Fibroblast of lung (primary cell): ENCODE measurements around the gene NRG2. TPM values are rescaled to one million over a fixed set of nuclear protein-coding genes. Genes with fewer than 3 reads are reported as not detected.
A peak's percentile ranks its signal among the peaks of the same experiment; 100 is the strongest.

Experiments
- DNase-seq, 2 donors: peaks; one replicate each; pipeline versions ENCODE4 v3.0.0 to v3.0.0-alpha.2; 2010; ENCODE audit warnings: low read depth in 2 of 2
- H2AFZ ChIP-seq: 2 replicates; pipeline ENCODE4 v1.5.1; 2012; ENCODE audit warnings: low read length, control low read depth, inconsistent platforms
- H3K27ac ChIP-seq: 2 replicates; pipeline ENCODE4 v1.5.1; 2011; ENCODE audit warnings: low read length, control low read depth; ENCODE audit not compliant: insufficient read depth
- H3K27me3 ChIP-seq: 2 replicates; pipeline ENCODE4 v1.5.1; 2011; ENCODE audit warnings: mild to moderate bottlenecking, low read length; ENCODE audit not compliant: control insufficient read depth, insufficient read depth
- H3K36me3 ChIP-seq: 2 replicates; pipeline ENCODE4 v1.5.1; 2011; ENCODE audit warnings: low read length; ENCODE audit not compliant: control insufficient read depth, insufficient read depth
- H3K4me1 ChIP-seq: 2 replicates; pipeline ENCODE4 v1.5.1; 2011; ENCODE audit warnings: low read length; ENCODE audit not compliant: control insufficient read depth, insufficient read depth; ENCODE audit errors: extremely low read depth
- H3K4me2 ChIP-seq: 2 replicates; pipeline ENCODE4 v1.5.1; 2011; ENCODE audit warnings: low read length, control low read depth; ENCODE audit not compliant: insufficient read depth; ENCODE audit errors: extremely low read depth
- H3K4me3 ChIP-seq, 4 experiments: fragments of 200-600 bp in 1 of 4; sonication (generic) in 1 of 4; replicated peaks in 1 of 4; 2 replicates each; pipeline ENCODE4 v1.5.1; 2011 to 2016; ENCODE audit warnings: low read length in 4 of 4, low read depth in 3 of 4, mild to moderate bottlenecking in 3 of 4, control low read depth in 2 of 4, inconsistent platforms in 1 of 4, mixed read lengths in 1 of 4; ENCODE audit not compliant: insufficient read depth in 1 of 4; ENCODE audit errors: control extremely low read depth in 1 of 4
- H3K79me2 ChIP-seq: 2 replicates; pipeline ENCODE4 v1.5.1; 2012; ENCODE audit warnings: mild to moderate bottlenecking, low read length, inconsistent platforms; ENCODE audit not compliant: control insufficient read depth, insufficient read depth
- H3K9ac ChIP-seq: 2 replicates; pipeline ENCODE4 v1.5.1; 2011; ENCODE audit warnings: mild to moderate bottlenecking, low read length, control low read depth; ENCODE audit not compliant: insufficient read depth
- H3K9me3 ChIP-seq: 2 replicates; pipeline ENCODE4 v1.5.1; 2012; ENCODE audit warnings: low read depth, low read length; ENCODE audit not compliant: control insufficient read depth, insufficient read depth
- H4K20me1 ChIP-seq: 2 replicates; pipeline ENCODE4 v1.5.1; 2011; ENCODE audit warnings: low read length; ENCODE audit not compliant: control insufficient read depth, insufficient read depth; ENCODE audit errors: extremely low read depth
- EZH2 ChIP-seq: IDR thresholded peaks from 2 replicates; pipeline ENCODE4 v1.5.1; 2012; ENCODE audit warnings: low read length, control low read depth, mild to moderate bottlenecking; ENCODE audit errors: missing control alignments
- polyA plus RNA-seq, 2 donors: library from polyadenylated mRNA; depleted of rRNA in 1 of 2; stranded (reverse) in 1 of 2; unstranded in 1 of 2; fragments of >200 nt; gene quantifications; 2 replicates each; pipeline ENCODE4 v1.2.1, GENCODE V29; 2011 to 2012; ENCODE audit warnings: missing spikeins in 1 of 2
- total RNA-seq: library from RNA; depleted of rRNA; stranded (reverse); fragments of >200 nt; gene quantifications from 2 replicates; pipeline ENCODE4 v1.2.1, GENCODE V29; 2014
- TF ChIP-seq, protein P1 (sequence below), 2 donors: IDR thresholded peaks in 1 of 2; conservative IDR thresholded peaks in 1 of 2; 1 replicate in 1 of 2; 2 replicates in 1 of 2; pipeline ENCODE4 v1.5.1; 2011 to 2012; ENCODE audit warnings: low read length in 2 of 2, control low read depth in 1 of 2, inconsistent platforms in 1 of 2, low read depth in 1 of 2, mild to moderate bottlenecking in 1 of 2

The NRG2 gene
- total and polyA plus RNA-seq, 2 donors (not counting 1 experiment from before 2014, with no cell fraction given): 0.28 to 1.3 TPM

- Histone ChIP-seq H3K9me3 (no peaks in the 10 kb centered on the region), H2AFZ (no peak overlapping the region), H3K9ac (no peak overlapping the region), H3K4me1 (no peaks in the 10 kb centered on the region), H3K4me2 (no peak overlapping the region), H4K20me1 (no peaks in the 10 kb centered on the region), H3K79me2 (no peaks in the 10 kb centered on the region), H3K36me3 (no peaks in the 10 kb centered on the region), H3K4me3 (no peak overlapping the region), H3K27ac (no peak overlapping the region), H3K27me3 (peaks cover 2% of the 10 kb centered on the region)
- TF ChIP-seq EZH2: no peak
- DNase-seq: no peak
Measured at GRCh38 chr5:139971202-139971725, 71.8 kb downstream of the NRG2 start.

DNA sequence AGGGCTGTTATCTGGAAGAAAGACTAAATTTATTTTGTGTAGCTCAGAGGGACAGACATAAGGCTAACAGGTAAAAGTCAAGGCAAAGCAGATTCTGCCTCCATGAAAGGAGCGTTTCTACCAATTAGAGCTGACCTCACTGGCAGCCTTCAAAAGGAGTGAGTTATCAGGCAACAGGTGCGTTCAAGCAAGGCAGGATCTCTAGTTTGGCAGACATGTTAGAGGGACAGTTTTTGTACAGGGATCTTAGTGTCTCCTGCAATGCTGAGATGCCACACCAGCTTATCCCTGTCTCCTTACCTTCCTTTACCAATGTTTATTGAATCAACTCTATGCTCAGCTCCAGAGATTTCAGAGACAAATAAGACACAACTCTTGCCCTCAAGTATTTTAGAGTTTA lies 73.8 kb downstream of the NRG2 start:
- Histone ChIP-seq H3K9ac (no peak overlapping the region), H3K9me3 (no peaks in the 10 kb centered on the region), H3K36me3 (no peaks in the 10 kb centered on the region), H3K4me2 (no peak overlapping the region), H3K4me3 (no peak overlapping the region), H3K79me2 (no peaks in the 10 kb centered on the region), H3K4me1 (no peaks in the 10 kb centered on the region), H4K20me1 (no peaks in the 10 kb centered on the region), H3K27ac (no peak overlapping the region), H2AFZ (no peak overlapping the region), H3K27me3 (peaks cover 2% of the 10 kb centered on the region)
- TF ChIP-seq EZH2: no peak
- TF ChIP-seq, protein P1, sequence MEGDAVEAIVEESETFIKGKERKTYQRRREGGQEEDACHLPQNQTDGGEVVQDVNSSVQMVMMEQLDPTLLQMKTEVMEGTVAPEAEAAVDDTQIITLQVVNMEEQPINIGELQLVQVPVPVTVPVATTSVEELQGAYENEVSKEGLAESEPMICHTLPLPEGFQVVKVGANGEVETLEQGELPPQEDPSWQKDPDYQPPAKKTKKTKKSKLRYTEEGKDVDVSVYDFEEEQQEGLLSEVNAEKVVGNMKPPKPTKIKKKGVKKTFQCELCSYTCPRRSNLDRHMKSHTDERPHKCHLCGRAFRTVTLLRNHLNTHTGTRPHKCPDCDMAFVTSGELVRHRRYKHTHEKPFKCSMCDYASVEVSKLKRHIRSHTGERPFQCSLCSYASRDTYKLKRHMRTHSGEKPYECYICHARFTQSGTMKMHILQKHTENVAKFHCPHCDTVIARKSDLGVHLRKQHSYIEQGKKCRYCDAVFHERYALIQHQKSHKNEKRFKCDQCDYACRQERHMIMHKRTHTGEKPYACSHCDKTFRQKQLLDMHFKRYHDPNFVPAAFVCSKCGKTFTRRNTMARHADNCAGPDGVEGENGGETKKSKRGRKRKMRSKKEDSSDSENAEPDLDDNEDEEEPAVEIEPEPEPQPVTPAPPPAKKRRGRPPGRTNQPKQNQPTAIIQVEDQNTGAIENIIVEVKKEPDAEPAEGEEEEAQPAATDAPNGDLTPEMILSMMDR (conservative IDR thresholded peaks at IDR 0.05 in 1 of 2, IDR thresholded peaks at IDR 0.05 in 1 of 2; ENCODE audit: low read depth in 1 of 2, low read length in 2 of 2): no peak
- no peak for DNase-seq

DNA sequence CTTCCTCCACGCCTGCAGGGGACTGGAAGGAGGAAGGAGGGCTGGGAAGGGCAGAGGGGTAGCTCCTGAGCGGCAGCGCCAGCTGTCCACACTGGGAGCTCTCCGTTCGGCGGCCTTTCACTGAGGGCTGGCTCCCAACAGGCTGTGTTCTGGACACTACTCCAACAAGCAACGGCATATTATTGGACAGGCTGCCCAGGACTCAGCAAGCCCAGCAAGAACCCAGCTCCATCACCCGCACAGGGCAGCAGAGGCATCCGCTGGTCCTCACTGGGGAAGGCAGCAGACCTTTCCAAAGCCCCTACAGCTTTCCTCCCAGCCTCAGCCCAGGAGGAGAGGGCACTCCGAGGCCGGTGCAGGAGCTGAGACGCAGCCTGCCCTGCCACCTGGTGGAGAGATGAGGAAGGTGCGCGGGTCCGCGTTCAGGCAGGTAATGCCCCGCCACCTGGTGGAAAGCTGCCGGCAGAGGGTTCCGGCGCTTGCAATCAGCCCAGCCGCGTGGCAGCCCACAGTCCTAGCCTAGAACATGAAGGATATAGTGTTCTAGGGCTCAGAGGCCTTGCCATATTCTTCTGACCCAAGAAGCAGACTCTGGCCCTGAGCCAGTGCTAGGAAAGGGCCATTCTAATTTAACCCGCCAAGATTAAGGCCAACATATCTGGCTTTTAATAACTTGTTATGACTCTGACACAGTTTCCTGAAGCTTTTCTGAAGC lies 74.4 kb downstream of the NRG2 start:
- peaks cover 2% of the 10 kb centered on the region for H3K27me3 ChIP-seq
- TF ChIP-seq, protein P1 (conservative IDR thresholded peaks at IDR 0.05 in 1 of 2, IDR thresholded peaks at IDR 0.05 in 1 of 2; ENCODE audit: low read depth in 1 of 2, low read length in 2 of 2): peak; percentile 88 to 94
- TF ChIP-seq EZH2: no peak
- H3K4me1 ChIP-seq: no peaks in the 10 kb centered on the region
- H3K9me3 ChIP-seq: no peaks in the 10 kb centered on the region
- H3K4me2 ChIP-seq: no peak overlapping the region
- no peak overlapping the region for H3K4me3 ChIP-seq
- no peaks in the 10 kb centered on the region for H3K79me2 ChIP-seq
- no peaks in the 10 kb centered on the region for H3K36me3 ChIP-seq
- H3K27ac ChIP-seq: no peak overlapping the region
- DNase-seq: peak; percentile 52 to 61
- H4K20me1 ChIP-seq: no peaks in the 10 kb centered on the region
- no peak overlapping the region for H3K9ac ChIP-seq
- no peak overlapping the region for H2AFZ ChIP-seq
